ENCODE results near the gene TMCC2. TPM values are rescaled to one million over a fixed set of nuclear protein-coding genes. Genes with fewer than 3 reads are reported as not detected.

TMCC2 gene
- total RNA-seq, 1 donor from 2014 or later, result 10.6 TPM

GRCh38 chr1:205251576-205251975 lies 23.8 kb downstream of the TMCC2 start:
- no peaks in the 10 kb centered on the region for H3K27me3 ChIP-seq (ENCODE audit: insufficient read depth, low read length)

GRCh38 chr1:205255941-205256780 lies 28.4 kb downstream of the TMCC2 start:
- H3K36me3 ChIP-seq (ENCODE audit: insufficient read depth, low read length), result no peaks in the 10 kb centered on the region
- H3K9me3 ChIP-seq (ENCODE audit: insufficient read depth, low read depth, low read length), result no peaks in the 10 kb centered on the region
- H3K36me3 Mint-ChIP-seq (ENCODE audit: low read depth, unreplicated experiment), result peaks cover 6% of the 10 kb centered on the region
- no peaks in the 10 kb centered on the region for H3K79me2 ChIP-seq (ENCODE audit: insufficient read depth, low read length)
- no peak overlapping the region for H2AFZ ChIP-seq (ENCODE audit: low read depth, low read length)
- no peak overlapping the region for H3K4me3 Mint-ChIP-seq (ENCODE audit: unreplicated experiment)
- no peak overlapping the region for H3K27ac ChIP-seq (ENCODE audit: low read depth, low read length)
- H4K20me1 ChIP-seq (ENCODE audit: insufficient read depth, low read length), result no peaks in the 10 kb centered on the region
- peak overlapping the region; percentile 6 for H3K27ac Mint-ChIP-seq (ENCODE audit: unreplicated experiment)
- no peak overlapping the region for H3K9ac ChIP-seq (ENCODE audit: low read length)
- H3K4me2 ChIP-seq (ENCODE audit: low read length), result no peak overlapping the region
- peaks cover 7% of the 10 kb centered on the region for H3K27me3 Mint-ChIP-seq (ENCODE audit: low read depth, unreplicated experiment)
- H3K4me1 ChIP-seq (ENCODE audit: insufficient read depth, low read length), result peaks cover 11% of the 10 kb centered on the region
- TF ChIP-seq CTCF (IDR thresholded peaks at IDR 0.05; ENCODE audit: insufficient read depth, low read depth, low read length), result peak; percentile 98
- TF ChIP-seq EZH2 (IDR thresholded peaks at IDR 0.05; ENCODE audit: insufficient read depth, low read length), result no peak
- H3K27me3 ChIP-seq (ENCODE audit: insufficient read depth, low read length), result no peaks in the 10 kb centered on the region
- no peak overlapping the region for H3K4me3 ChIP-seq (ENCODE audit: insufficient read depth, low read depth, low read length)
- FAIRE-seq, result no peak
- H3K9me3 Mint-ChIP-seq (ENCODE audit: unreplicated experiment), result no peaks in the 10 kb centered on the region
- DNase-seq (ENCODE audit: low read depth), result peak; percentile 54
- H3K4me1 Mint-ChIP-seq (ENCODE audit: low read depth, unreplicated experiment), result peaks cover 17% of the 10 kb centered on the region

More at GRCh38 chr1:205251576-205251975, 23.8 kb downstream of the TMCC2 start:
- Histone ChIP-seq H3K9ac (ENCODE audit: low read length) (no peak overlapping the region), H3K4me3 (ENCODE audit: insufficient read depth, low read depth, low read length) (no peak overlapping the region), H3K36me3 (ENCODE audit: insufficient read depth, low read length) (no peaks in the 10 kb centered on the region), H3K4me2 (ENCODE audit: low read length) (no peak overlapping the region), H3K27ac (ENCODE audit: low read depth, low read length) (no peak overlapping the region), H2AFZ (ENCODE audit: low read depth, low read length) (no peak overlapping the region), H4K20me1 (ENCODE audit: insufficient read depth, low read length) (no peaks in the 10 kb centered on the region), H3K4me1 (ENCODE audit: insufficient read depth, low read length) (peaks cover 9% of the 10 kb centered on the region), H3K9me3 (ENCODE audit: insufficient read depth, low read depth, low read length) (no peaks in the 10 kb centered on the region), H3K79me2 (ENCODE audit: insufficient read depth, low read length) (no peaks in the 10 kb centered on the region)
- H3K9me3 Mint-ChIP-seq (ENCODE audit: unreplicated experiment), result no peaks in the 10 kb centered on the region
- H3K36me3 Mint-ChIP-seq (ENCODE audit: low read depth, unreplicated experiment), result peaks cover 6% of the 10 kb centered on the region
- peaks cover 8% of the 10 kb centered on the region for H3K27me3 Mint-ChIP-seq (ENCODE audit: low read depth, unreplicated experiment)
- TF ChIP-seq CTCF (IDR thresholded peaks at IDR 0.05; ENCODE audit: insufficient read depth, low read depth, low read length), result no peak
- peaks cover 15% of the 10 kb centered on the region for H3K4me1 Mint-ChIP-seq (ENCODE audit: low read depth, unreplicated experiment)
- FAIRE-seq (no peak), DNase-seq (ENCODE audit: low read depth) (peak; percentile 48)
- no peak overlapping the region for H3K4me3 Mint-ChIP-seq (ENCODE audit: unreplicated experiment)
- H3K27ac Mint-ChIP-seq (ENCODE audit: unreplicated experiment), result no peak overlapping the region

Data from astrocyte (in vitro differentiated cells and primary cell).